Ishikawa (cell line): Measurements from ENCODE around the gene CCSAP.

ENCODE experiments used
- CEBPB ChIP-seq: IDR thresholded peaks from 2 replicates; pipeline ENCODE4 v1.6.1; 2012
- CREB1 ChIP-seq: IDR thresholded peaks from 2 replicates; pipeline ENCODE4 v1.6.1; 2012; ENCODE audit warnings: low read depth
- EGR1 ChIP-seq: IDR thresholded peaks from 2 replicates; pipeline ENCODE4 v1.6.1; 2012
- EP300 ChIP-seq: IDR thresholded peaks from 2 replicates; pipeline ENCODE4 v1.6.1; 2012; ENCODE audit warnings: borderline replicate concordance
- MAX ChIP-seq: IDR thresholded peaks from 2 replicates; pipeline ENCODE4 v1.6.1; 2012
- NFIC ChIP-seq: IDR thresholded peaks from 2 replicates; pipeline ENCODE4 v1.6.1; 2012
- RAD21 ChIP-seq: IDR thresholded peaks from 2 replicates; pipeline ENCODE4 v1.6.1; 2012; ENCODE audit warnings: low read depth
- REST ChIP-seq: IDR thresholded peaks from 2 replicates; pipeline ENCODE4 v1.6.1; 2012; ENCODE audit warnings: low read depth, mild to moderate bottlenecking
- TAF1 ChIP-seq: IDR thresholded peaks from 2 replicates; pipeline ENCODE4 v1.6.1; 2012; ENCODE audit warnings: low read depth, mild to moderate bottlenecking
- TCF12 ChIP-seq: IDR thresholded peaks from 2 replicates; pipeline ENCODE4 v1.6.1; 2012; ENCODE audit warnings: low read depth
- TEAD4 ChIP-seq: IDR thresholded peaks from 2 replicates; pipeline ENCODE4 v1.6.1; 2012
- USF1 ChIP-seq: IDR thresholded peaks from 2 replicates; pipeline ENCODE4 v1.6.1; 2012
- YY1 ChIP-seq: IDR thresholded peaks from 2 replicates; pipeline ENCODE4 v1.6.1; 2012; ENCODE audit warnings: low read depth
- ZBTB7A ChIP-seq: IDR thresholded peaks from 2 replicates; pipeline ENCODE4 v1.6.1; 2012; ENCODE audit warnings: low read depth

- TF ChIP-seq EP300 (no peak), CREB1 (no peak), TAF1 (no peak), YY1 (no peak), ZBTB7A (no peak), TEAD4 (no peak), EGR1 (no peak), REST (no peak), RAD21 (no peak), TCF12 (no peak), USF1 (no peak), CEBPB (no peak), NFIC (no peak), MAX (no peak)
These were observed 37.5 kb downstream of the CCSAP start for GRCh38 chr1:229305392-229305791.
